Measurements from ENCODE around the gene SNX25.

GRCh38 chr4:185369731-185370130, 160.3 kb downstream of the SNX25 start:
- TF ChIP-seq POLR2AphosphoS5 (IDR thresholded peaks at IDR 0.05) (no peak), CTCF (IDR thresholded peaks at IDR 0.05 in 8 of 11, conservative IDR thresholded peaks at IDR 0.05 in 3 of 11) (no peak)
